DMS114 treated with DMSO at 0.1 percent for 48 hours (cell line): ENCODE results near the gene EPHA4.

Source experiments
- DNase-seq: peaks from one replicate; lab custom pipeline; 2025; ENCODE audit not compliant: unreplicated experiment; lab: John Stamatoyannopoulos, UW

Gene EPHA4

GRCh38 chr2:221571551-221572218 lies 419 bp downstream of the EPHA4 start:
- no peak for DNase-seq

- DNase-seq: no peak
These were observed 1.0 kb downstream of the EPHA4 start for GRCh38 chr2:221571025-221571550.

- no peak for DNase-seq
These were observed 1.7 kb downstream of the EPHA4 start for GRCh38 chr2:221570321-221570935.

- DNase-seq: no peak
These were observed 2.2 kb downstream of the EPHA4 start for GRCh38 chr2:221569871-221570270.

- no peak for DNase-seq
These were observed 2.7 kb downstream of the EPHA4 start for GRCh38 chr2:221569425-221569845.

GRCh38 chr2:221568299-221568698 lies 3.8 kb downstream of the EPHA4 start:
- no peak for DNase-seq

GRCh38 chr2:221567809-221568208 lies 4.3 kb downstream of the EPHA4 start:
- DNase-seq: no peak

GRCh38 chr2:221567231-221567760 lies 4.8 kb downstream of the EPHA4 start:
- no peak for DNase-seq

- DNase-seq: no peak
These were observed 8.7 kb downstream of the EPHA4 start for GRCh38 chr2:221563270-221563985.

GRCh38 chr2:221562226-221562625 lies 9.9 kb downstream of the EPHA4 start:
- DNase-seq: no peak

- DNase-seq: no peak
These were observed 10.3 kb downstream of the EPHA4 start for GRCh38 chr2:221561770-221562169.

- no peak for DNase-seq
These were observed 12.1 kb downstream of the EPHA4 start for GRCh38 chr2:221559991-221560390.

- DNase-seq: no peak
These were observed 14.0 kb downstream of the EPHA4 start for GRCh38 chr2:221558107-221558506.

GRCh38 chr2:221555494-221555846 lies 16.6 kb downstream of the EPHA4 start:
- DNase-seq: no peak

GRCh38 chr2:221554769-221555493 lies 17.2 kb downstream of the EPHA4 start:
- DNase-seq: no peak

- DNase-seq: no peak
These were observed 18.8 kb downstream of the EPHA4 start for GRCh38 chr2:221553333-221553732.

- DNase-seq: no peak
These were observed 19.8 kb downstream of the EPHA4 start for GRCh38 chr2:221552291-221552690.

- DNase-seq: no peak
These were observed 20.2 kb downstream of the EPHA4 start for GRCh38 chr2:221551864-221552263.

- no peak for DNase-seq
These were observed 23.0 kb downstream of the EPHA4 start for GRCh38 chr2:221549143-221549542.

GRCh38 chr2:221546505-221547225 lies 25.4 kb downstream of the EPHA4 start:
- no peak for DNase-seq
